ENCODE data around the gene UBE2H. TPM values are rescaled to one million over a fixed set of nuclear protein-coding genes. Genes with fewer than 3 reads are reported as not detected.

The UBE2H gene
- total RNA-seq, 1 experiment from 2014 or later, result 75.1 TPM

- no peaks in the 10 kb centered on the region for H3K23me2 ChIP-seq (ENCODE audit: insufficient read length, low read depth, low read length, poor library complexity, severe bottlenecking)
- H2AK5ac ChIP-seq (ENCODE audit: insufficient read length, low read length), result no peak overlapping the region
- no peaks in the 10 kb centered on the region for H3K4me1 ChIP-seq (ENCODE audit: insufficient read depth, low read length)
- Mint-ChIP-seq H3K4me3 (no peak overlapping the region), H3K27me3 (ENCODE audit: low read depth) (no peaks in the 10 kb centered on the region), H3K4me1 (peaks cover 0 to 5% of the 10 kb centered on the region in 2 experiments; a peak in 1 of 4 replicates), H3K36me3 (ENCODE audit: insufficient read depth in 1 of 3, low read depth in 3 of 3) (no peaks in the 10 kb centered on the region), H3K9me3 (no peaks in the 10 kb centered on the region; a peak in 1 of 5 replicates), H3K27ac (no peak overlapping the region)
- no peak overlapping the region for H2BK5ac ChIP-seq (ENCODE audit: insufficient read length, low read length)
- H2BK120ac ChIP-seq (ENCODE audit: low read depth, low read length, poor library complexity, severe bottlenecking), result no peak overlapping the region
- H2BK12ac ChIP-seq (ENCODE audit: insufficient read length, low read depth, low read length), result no peak overlapping the region
- H4K20me1 ChIP-seq (ENCODE audit: control insufficient read depth, insufficient read depth, insufficient read length), result no peaks in the 10 kb centered on the region
- WGBS (ENCODE audit: extremely low coverage, insufficient read length, low lambda C conversion rate), result no CpG with 5 or more reads among the region's 8 CpGs
- no peak overlapping the region for H3K4ac ChIP-seq (ENCODE audit: low read depth, low read length)
- H3K9me3 ChIP-seq (ENCODE audit: control insufficient read depth, low read depth, low read length), result no peaks in the 10 kb centered on the region
- no peak overlapping the region for H3K4me2 ChIP-seq (ENCODE audit: insufficient read depth, insufficient read length, low read length)
- H2AFZ ChIP-seq (ENCODE audit: low read length), result no peak overlapping the region
- H3K27me3 ChIP-seq (ENCODE audit: insufficient read depth, low read length), result no peaks in the 10 kb centered on the region
- H3K56ac ChIP-seq (ENCODE audit: insufficient read length, low read depth, low read length), result no peak overlapping the region
- H3K79me1 ChIP-seq (ENCODE audit: insufficient read depth, low read depth, low read length, poor library complexity, severe bottlenecking), result no peaks in the 10 kb centered on the region
- no peak overlapping the region for H3K9ac ChIP-seq (ENCODE audit: extremely low read depth, insufficient read length, low read length)
- no peak overlapping the region for H4K91ac ChIP-seq (ENCODE audit: insufficient read length, low read depth, low read length)
- H3K18ac ChIP-seq (ENCODE audit: insufficient read length, low read depth, low read length), result no peak overlapping the region
- no peak overlapping the region for H4K8ac ChIP-seq (replicated peaks; ENCODE audit: insufficient read length, low read depth, low read length)
- no peak overlapping the region for H2BK20ac ChIP-seq (ENCODE audit: low read depth, low read length, poor library complexity, severe bottlenecking)
- no peaks in the 10 kb centered on the region for H3K79me2 ChIP-seq (ENCODE audit: insufficient read depth, low read length)
- H2BK15ac ChIP-seq (ENCODE audit: low read depth, low read length), result no peak overlapping the region
- no peak overlapping the region for H3K14ac ChIP-seq (ENCODE audit: insufficient read depth, low read length)
- no peak overlapping the region for H4K5ac ChIP-seq (ENCODE audit: insufficient read length, low read depth, low read length)
- no peak for DNase-seq
- H3K27ac ChIP-seq (ENCODE audit: insufficient read length, low read depth, low read length), result no peak overlapping the region
- no peak overlapping the region for H3K23ac ChIP-seq (ENCODE audit: insufficient read length, low read depth, low read length)
- TF ChIP-seq CTCF (conservative IDR thresholded peaks at IDR 0.05), result no peak
- H3T11ph ChIP-seq (ENCODE audit: low read length), result no peak overlapping the region
Measured at GRCh38 chr7:129993275-129993674, 40.5 kb upstream of the UBE2H start.
